ENCODE results near the gene RNASE7. TPM values are rescaled to one million over a fixed set of nuclear protein-coding genes. Genes with fewer than 3 reads are reported as not detected.
A peak's percentile ranks its signal among the peaks of the same experiment; 100 is the strongest.

RNASE7 gene
- total RNA-seq, 1 donor from 2014 or later, result not detected

DNA sequence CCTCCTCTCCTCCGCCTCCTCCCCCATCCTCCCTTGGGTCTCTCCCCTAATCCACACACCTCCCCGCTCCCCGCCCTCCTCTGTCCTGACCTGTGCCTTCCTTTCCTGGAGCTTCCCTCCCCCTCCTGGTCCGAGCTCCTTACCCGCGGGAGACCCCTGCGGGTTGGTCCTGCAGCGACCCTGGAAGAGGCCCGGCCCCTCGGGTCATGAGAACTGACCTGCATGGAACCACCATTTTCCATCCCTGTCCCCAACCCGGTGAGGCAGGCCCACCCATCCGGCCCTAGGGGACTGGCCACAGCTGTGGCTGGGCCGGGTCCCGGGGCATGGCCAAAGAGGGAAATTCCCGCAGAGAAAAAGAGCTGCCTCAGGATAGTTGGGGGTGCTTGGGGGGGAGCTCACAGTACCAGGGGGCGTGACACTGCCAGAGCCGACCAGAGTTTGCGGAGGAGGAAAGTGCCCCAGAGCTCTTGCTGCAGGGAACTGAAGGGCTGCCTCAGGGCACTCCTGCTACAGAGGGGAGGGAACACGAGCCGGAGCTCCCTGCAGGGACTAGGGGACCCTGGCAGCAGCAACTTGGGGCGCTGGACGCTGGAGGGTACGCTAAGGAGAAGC, 28.6 kb downstream of the RNASE7 start:
- TF ChIP-seq, protein P1, sequence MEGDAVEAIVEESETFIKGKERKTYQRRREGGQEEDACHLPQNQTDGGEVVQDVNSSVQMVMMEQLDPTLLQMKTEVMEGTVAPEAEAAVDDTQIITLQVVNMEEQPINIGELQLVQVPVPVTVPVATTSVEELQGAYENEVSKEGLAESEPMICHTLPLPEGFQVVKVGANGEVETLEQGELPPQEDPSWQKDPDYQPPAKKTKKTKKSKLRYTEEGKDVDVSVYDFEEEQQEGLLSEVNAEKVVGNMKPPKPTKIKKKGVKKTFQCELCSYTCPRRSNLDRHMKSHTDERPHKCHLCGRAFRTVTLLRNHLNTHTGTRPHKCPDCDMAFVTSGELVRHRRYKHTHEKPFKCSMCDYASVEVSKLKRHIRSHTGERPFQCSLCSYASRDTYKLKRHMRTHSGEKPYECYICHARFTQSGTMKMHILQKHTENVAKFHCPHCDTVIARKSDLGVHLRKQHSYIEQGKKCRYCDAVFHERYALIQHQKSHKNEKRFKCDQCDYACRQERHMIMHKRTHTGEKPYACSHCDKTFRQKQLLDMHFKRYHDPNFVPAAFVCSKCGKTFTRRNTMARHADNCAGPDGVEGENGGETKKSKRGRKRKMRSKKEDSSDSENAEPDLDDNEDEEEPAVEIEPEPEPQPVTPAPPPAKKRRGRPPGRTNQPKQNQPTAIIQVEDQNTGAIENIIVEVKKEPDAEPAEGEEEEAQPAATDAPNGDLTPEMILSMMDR (IDR thresholded peaks at IDR 0.05; ENCODE audit: partially characterized antibody, unreplicated experiment), result peak; percentile 10
- Mint-ChIP-seq H3K36me3 (ENCODE audit: unreplicated experiment) (peaks cover 8% of the 10 kb centered on the region), H3K4me3 (ENCODE audit: unreplicated experiment) (peak overlapping the region; percentile 93), H3K9me3 (ENCODE audit: unreplicated experiment) (peaks cover 17% of the 10 kb centered on the region), H3K4me1 (ENCODE audit: low read depth, unreplicated experiment) (peaks cover 18% of the 10 kb centered on the region), H3K27me3 (ENCODE audit: unreplicated experiment) (peaks cover 24% of the 10 kb centered on the region), H3K27ac (ENCODE audit: unreplicated experiment) (peak overlapping the region; percentile 87)
- peak; percentile 79 for DNase-seq

DNA sequence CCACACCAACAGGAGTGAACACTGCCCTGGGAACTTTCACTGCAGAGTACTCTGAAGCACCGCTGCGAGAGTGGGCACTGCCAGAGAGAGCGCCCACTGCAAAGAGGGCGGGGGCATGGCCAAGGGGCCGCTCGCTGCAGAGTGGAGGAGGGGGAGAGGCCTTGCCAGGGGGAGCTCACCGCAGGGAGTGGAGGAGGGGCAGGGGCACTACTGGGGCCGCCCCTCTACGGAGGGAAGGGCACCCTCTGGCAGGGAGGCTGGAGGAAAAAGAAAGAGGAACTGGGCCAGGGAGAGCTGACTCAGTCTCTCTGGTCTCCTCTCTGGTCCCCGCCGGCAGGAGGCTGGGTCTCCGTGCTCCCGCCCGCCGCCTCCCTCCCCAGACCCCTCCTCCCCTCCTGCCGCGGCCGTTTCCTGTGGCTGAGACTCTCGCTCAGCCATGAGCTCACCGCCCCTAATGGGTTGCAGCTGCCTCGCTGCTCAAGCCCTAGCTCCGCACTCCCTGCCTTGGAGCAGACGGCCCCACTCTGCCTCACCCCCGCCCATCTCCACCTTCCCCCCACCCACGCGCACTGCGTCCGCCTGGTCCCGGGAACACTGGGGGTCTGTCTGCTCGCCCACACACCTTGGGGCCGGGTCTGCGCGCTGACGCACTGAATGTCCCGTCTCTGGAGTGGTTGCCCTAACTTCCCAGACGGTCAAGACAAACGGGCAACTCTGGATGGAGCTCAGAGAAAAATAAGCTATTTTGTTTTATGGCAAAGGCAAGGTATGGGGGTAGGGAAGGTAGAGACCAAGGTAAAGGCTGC, 29.3 kb downstream of the RNASE7 start:
- Mint-ChIP-seq H3K4me1 (ENCODE audit: low read depth, unreplicated experiment) (peaks cover 18% of the 10 kb centered on the region), H3K27me3 (ENCODE audit: unreplicated experiment) (peaks cover 24% of the 10 kb centered on the region), H3K4me3 (ENCODE audit: unreplicated experiment) (peak overlapping the region; percentile 93), H3K9me3 (ENCODE audit: unreplicated experiment) (peaks cover 20% of the 10 kb centered on the region), H3K27ac (ENCODE audit: unreplicated experiment) (peak overlapping the region; percentile 87), H3K36me3 (ENCODE audit: unreplicated experiment) (peaks cover 14% of the 10 kb centered on the region)
- peak; percentile 89 for DNase-seq
- TF ChIP-seq, protein P1 (IDR thresholded peaks at IDR 0.05; ENCODE audit: partially characterized antibody, unreplicated experiment), result no peak

DNA sequence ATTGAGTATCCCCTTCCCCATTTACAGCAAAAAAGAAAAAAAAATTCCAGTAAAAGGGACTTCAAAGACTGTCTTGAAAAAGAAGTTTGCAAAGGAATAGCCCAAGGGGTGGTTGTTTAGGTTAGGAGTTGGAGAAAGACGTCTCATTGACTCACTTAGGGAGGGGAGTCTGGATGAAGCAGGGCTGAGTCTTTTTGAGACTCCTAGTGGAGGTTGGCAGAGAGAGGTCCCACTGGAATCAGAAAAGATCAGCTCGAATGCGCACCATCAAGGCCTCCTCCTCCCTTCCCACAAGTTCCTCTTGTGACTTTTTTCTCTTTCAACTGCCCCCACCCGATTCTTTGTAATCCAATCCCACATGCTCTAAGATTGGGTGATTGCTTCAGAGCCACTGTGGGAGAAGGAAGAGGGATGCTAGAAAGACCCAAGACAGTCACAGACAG, 29.9 kb downstream of the RNASE7 start:
- H3K27me3 Mint-ChIP-seq (ENCODE audit: unreplicated experiment), result peaks cover 23% of the 10 kb centered on the region
- peaks cover 18% of the 10 kb centered on the region for H3K4me1 Mint-ChIP-seq (ENCODE audit: low read depth, unreplicated experiment)
- DNase-seq, result no peak
- peak overlapping the region; percentile 78 for H3K27ac Mint-ChIP-seq (ENCODE audit: unreplicated experiment)
- peak overlapping the region; percentile 87 for H3K4me3 Mint-ChIP-seq (ENCODE audit: unreplicated experiment)
- peaks cover 14% of the 10 kb centered on the region for H3K36me3 Mint-ChIP-seq (ENCODE audit: unreplicated experiment)
- H3K9me3 Mint-ChIP-seq (ENCODE audit: unreplicated experiment), result peaks cover 19% of the 10 kb centered on the region
- TF ChIP-seq, protein P1 (IDR thresholded peaks at IDR 0.05; ENCODE audit: partially characterized antibody, unreplicated experiment), result no peak

DNA sequence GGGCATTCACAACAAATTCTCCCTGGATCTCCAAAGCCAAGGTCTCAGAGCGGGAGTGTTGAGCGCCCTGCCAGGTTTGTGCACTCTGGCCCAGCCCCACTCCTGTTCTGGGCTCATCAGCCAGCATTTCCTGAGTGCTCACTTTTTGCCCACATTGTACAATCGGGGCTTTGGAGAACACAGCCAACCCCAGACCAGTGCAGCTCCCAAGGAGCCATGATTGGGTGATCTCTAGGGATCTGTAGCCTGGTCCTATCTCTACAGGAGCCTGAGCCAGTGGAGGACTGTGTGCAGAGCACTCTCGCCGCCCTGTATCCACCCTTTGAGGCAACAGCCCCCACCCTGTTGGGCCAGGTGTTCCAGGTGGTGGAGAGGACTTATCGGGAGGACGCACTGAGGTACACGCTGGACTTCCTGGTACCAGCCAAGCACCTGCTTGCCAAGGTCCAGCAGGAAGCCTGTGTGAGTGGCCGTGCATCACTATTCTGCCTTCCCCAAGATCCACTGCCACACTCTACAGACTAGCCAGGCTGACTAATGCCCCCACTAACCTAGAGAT, 30.7 kb downstream of the RNASE7 start:
- H3K9me3 Mint-ChIP-seq (ENCODE audit: unreplicated experiment), result peaks cover 19% of the 10 kb centered on the region
- H3K4me1 Mint-ChIP-seq (ENCODE audit: low read depth, unreplicated experiment), result peaks cover 18% of the 10 kb centered on the region
- TF ChIP-seq, protein P1 (IDR thresholded peaks at IDR 0.05; ENCODE audit: partially characterized antibody, unreplicated experiment), result no peak
- H3K27ac Mint-ChIP-seq (ENCODE audit: unreplicated experiment), result peak overlapping the region; percentile 78
- peaks cover 28% of the 10 kb centered on the region for H3K27me3 Mint-ChIP-seq (ENCODE audit: unreplicated experiment)
- H3K36me3 Mint-ChIP-seq (ENCODE audit: unreplicated experiment), result peaks cover 18% of the 10 kb centered on the region
- peak overlapping the region; percentile 87 for H3K4me3 Mint-ChIP-seq (ENCODE audit: unreplicated experiment)
- DNase-seq, result no peak

Data from glutamatergic neuron (in vitro differentiated cells).